Measurements from ENCODE around the gene ORAI3. TPM values are rescaled to one million over a fixed set of nuclear protein-coding genes. Genes with fewer than 3 reads are reported as not detected.

ORAI3 gene
- total RNA-seq, 1 experiment from 2014 or later, result 26.9 TPM

DNA sequence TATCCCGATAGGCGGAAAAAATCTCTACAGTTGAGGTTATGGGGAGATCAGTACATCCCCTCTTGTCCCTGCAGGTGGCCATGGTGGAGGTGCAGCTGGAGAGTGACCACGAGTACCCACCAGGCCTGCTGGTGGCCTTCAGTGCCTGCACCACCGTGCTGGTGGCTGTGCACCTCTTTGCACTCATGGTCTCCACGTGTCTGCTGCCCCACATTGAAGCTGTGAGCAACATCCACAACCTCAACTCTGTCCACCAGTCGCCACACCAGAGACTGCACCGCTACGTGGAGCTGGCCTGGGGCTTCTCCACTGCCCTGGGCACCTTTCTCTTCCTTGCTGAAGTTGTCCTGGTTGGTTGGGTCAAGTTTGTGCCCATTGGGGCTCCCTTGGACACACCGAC lies 4.2 kb downstream of the ORAI3 start:
- intact Hi-C loops (cut with micrococcal nuclease; ENCODE audit: unreplicated experiment) (loop anchor here (5.0 kb wide), 1 partner anchor 144 kb away; no protein-coding TSS in a partner anchor), in situ Hi-C loops (cut with HindIII; ENCODE audit: low pct_unique_long_range_greater_than_20kb, low sequenced_read_pairs) (no loop called here)
- ChIA-PET POLR2A (no interaction called here), CTCF (interaction anchor here (0.6 to 1.5 kb wide), 3 partner anchors 11 to 314 kb away, joined by 3 to 7 read pairs (median 3); no protein-coding TSS in a partner anchor)
- no peaks in the 10 kb centered on the region for H3K9me3 ChIP-seq (ENCODE audit: control insufficient read depth, insufficient read depth, low read depth, low read length)
- H3K27me3 ChIP-seq (ENCODE audit: control insufficient read depth, insufficient read depth, low read length), result no peaks in the 10 kb centered on the region
- no peak overlapping the region for H3K27ac ChIP-seq (ENCODE audit: low read length)
- TF ChIP-seq SIN3A (IDR thresholded peaks at IDR 0.05; ENCODE audit: borderline replicate concordance, insufficient read depth, low read depth, low read length) (no peak), REST (IDR thresholded peaks at IDR 0.05; ENCODE audit: insufficient read depth in 1 of 2, low read depth in 2 of 2, low read length in 1 of 2) (no peak), TCF7L2 (IDR thresholded peaks at IDR 0.05; ENCODE audit: low read depth, low read length) (no peak), POLR2AphosphoS5 (IDR thresholded peaks at IDR 0.05; ENCODE audit: low read depth, low read length) (no peak)
- TF ChIP-seq, protein P1, sequence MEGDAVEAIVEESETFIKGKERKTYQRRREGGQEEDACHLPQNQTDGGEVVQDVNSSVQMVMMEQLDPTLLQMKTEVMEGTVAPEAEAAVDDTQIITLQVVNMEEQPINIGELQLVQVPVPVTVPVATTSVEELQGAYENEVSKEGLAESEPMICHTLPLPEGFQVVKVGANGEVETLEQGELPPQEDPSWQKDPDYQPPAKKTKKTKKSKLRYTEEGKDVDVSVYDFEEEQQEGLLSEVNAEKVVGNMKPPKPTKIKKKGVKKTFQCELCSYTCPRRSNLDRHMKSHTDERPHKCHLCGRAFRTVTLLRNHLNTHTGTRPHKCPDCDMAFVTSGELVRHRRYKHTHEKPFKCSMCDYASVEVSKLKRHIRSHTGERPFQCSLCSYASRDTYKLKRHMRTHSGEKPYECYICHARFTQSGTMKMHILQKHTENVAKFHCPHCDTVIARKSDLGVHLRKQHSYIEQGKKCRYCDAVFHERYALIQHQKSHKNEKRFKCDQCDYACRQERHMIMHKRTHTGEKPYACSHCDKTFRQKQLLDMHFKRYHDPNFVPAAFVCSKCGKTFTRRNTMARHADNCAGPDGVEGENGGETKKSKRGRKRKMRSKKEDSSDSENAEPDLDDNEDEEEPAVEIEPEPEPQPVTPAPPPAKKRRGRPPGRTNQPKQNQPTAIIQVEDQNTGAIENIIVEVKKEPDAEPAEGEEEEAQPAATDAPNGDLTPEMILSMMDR (IDR thresholded peaks at IDR 0.05), result no peak
- DNase-seq (ENCODE audit: low read depth, low spot score), result no peak
- peaks cover 41% of the 10 kb centered on the region for H3K4me1 ChIP-seq (ENCODE audit: control insufficient read depth, insufficient read depth, low read length)
- BruUV-seq (replicated peaks), result no TSS peak
- H3K36me3 ChIP-seq (ENCODE audit: control insufficient read depth, insufficient read depth, low read length), result no peaks in the 10 kb centered on the region; the same call in 1 of the 2 replicates
- ATAC-seq, result no peak
- H3K4me3 ChIP-seq (ENCODE audit: low read depth in 2 of 2, low read length in 2 of 2), result no peak overlapping the region

DNA sequence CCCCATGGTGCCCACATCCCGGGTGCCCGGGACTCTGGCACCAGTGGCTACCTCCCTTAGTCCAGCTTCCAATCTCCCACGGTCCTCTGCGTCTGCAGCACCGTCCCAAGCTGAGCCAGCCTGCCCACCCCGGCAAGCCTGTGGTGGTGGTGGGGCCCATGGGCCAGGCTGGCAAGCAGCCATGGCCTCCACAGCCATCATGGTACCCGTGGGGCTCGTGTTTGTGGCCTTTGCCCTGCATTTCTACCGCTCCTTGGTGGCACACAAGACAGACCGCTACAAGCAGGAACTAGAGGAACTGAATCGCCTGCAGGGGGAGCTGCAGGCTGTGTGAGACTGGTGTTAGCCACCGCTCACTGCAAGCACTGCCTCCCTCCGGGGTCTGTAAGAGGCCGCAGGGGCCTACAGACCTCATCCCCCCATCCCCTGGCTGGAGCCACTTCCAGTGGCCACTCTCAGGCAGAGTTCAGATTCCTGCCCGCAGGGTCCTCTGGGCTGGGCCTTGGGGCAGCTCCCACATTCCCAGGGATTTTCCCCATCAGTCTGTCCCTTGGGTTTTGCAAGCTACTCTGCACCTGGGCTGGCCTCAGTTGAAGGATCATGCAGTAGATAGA lies 4.8 kb downstream of the ORAI3 start:
- POLR2A ChIA-PET, result interaction anchor here (0.7 kb wide), 1 partner anchor 194 kb away, joined by 6 read pairs; no protein-coding TSS in a partner anchor

More for the DNA sequence above, 4.8 kb downstream of the ORAI3 start:
- TF ChIP-seq SIN3A (IDR thresholded peaks at IDR 0.05; ENCODE audit: borderline replicate concordance, insufficient read depth, low read depth, low read length), result no peak
- no peak for TF ChIP-seq TCF7L2 (IDR thresholded peaks at IDR 0.05; ENCODE audit: low read depth, low read length)
- TF ChIP-seq REST (IDR thresholded peaks at IDR 0.05; ENCODE audit: insufficient read depth in 1 of 2, low read depth in 2 of 2, low read length in 1 of 2), result no peak
- TF ChIP-seq, protein P1 (IDR thresholded peaks at IDR 0.05), result peak; percentile 91
- TF ChIP-seq POLR2AphosphoS5 (IDR thresholded peaks at IDR 0.05; ENCODE audit: low read depth, low read length), result peak; percentile 59; the same call in 1 of the 2 replicates
- Histone ChIP-seq H3K9me3 (ENCODE audit: control insufficient read depth, insufficient read depth, low read depth, low read length) (no peaks in the 10 kb centered on the region), H3K27ac (ENCODE audit: low read length) (no peak overlapping the region), H3K36me3 (ENCODE audit: control insufficient read depth, insufficient read depth, low read length) (no peaks in the 10 kb centered on the region; the same call in 1 of the 2 replicates), H3K4me1 (ENCODE audit: control insufficient read depth, insufficient read depth, low read length) (peaks cover 41% of the 10 kb centered on the region), H3K27me3 (ENCODE audit: control insufficient read depth, insufficient read depth, low read length) (no peaks in the 10 kb centered on the region), H3K4me3 (ENCODE audit: low read depth in 2 of 2, low read length in 2 of 2) (no peak overlapping the region)
- BruUV-seq (replicated peaks), result no TSS peak
- CTCF ChIA-PET, result interaction anchor here (0.6 to 1.7 kb wide), 4 partner anchors 10 to 313 kb away, joined by 3 to 7 read pairs (median 4); no protein-coding TSS in a partner anchor
- intact Hi-C loops (cut with micrococcal nuclease; ENCODE audit: unreplicated experiment), result loop anchor here (5.0 kb wide), 1 partner anchor 144 kb away; no protein-coding TSS in a partner anchor
- DNase-seq (ENCODE audit: low read depth, low spot score), result no peak
- in situ Hi-C loops (cut with HindIII; ENCODE audit: low pct_unique_long_range_greater_than_20kb, low sequenced_read_pairs), result no loop called here
- ATAC-seq, result peak; percentile 30

Measured in Panc1 (cell line).